ENCODE measurements around the gene CDC14C.

- no peak for TF ChIP-seq EZH2 (IDR thresholded peaks at IDR 0.05; ENCODE audit: borderline replicate concordance)
- no peak for TF ChIP-seq CTCF (IDR thresholded peaks at IDR 0.05; ENCODE audit: poor library complexity)
Measured at GRCh38 chr7:48924433-48924832, at the start of gene CDC14C.

Measured in hepatocyte (in vitro differentiated cells).